ENCODE results near the gene HIF3A.

HIF3A gene

DNA sequence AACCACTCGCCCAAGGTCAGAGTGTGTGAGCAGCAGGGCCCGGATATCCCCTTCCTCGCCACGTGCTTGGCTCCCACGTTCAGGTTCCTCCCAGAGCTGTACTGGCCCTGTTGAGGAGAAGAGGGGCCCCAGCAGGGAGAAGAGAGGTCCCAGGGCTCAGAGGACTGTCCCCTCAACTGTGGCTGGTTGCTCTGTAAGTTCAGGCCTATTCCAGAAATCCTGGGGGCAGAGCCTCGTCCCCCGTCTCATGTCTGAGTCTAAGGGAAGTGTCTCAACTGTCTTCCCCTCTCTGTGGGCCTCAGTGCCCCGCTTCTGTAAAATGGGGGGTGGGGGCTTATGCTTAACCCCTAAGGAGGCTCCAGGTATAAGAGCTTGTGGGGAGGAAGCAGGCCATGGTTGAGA lies 53.9 kb downstream of the HIF3A start:
- no peaks in the 10 kb centered on the region for H3K27me3 ChIP-seq (replicated peaks; ENCODE audit: insufficient read depth, low read length)
- no peaks in the 10 kb centered on the region for H3K9me2 ChIP-seq (replicated peaks; ENCODE audit: insufficient read depth, low read length)
- peaks cover 85% of the 10 kb centered on the region for H3K79me2 ChIP-seq (ENCODE audit: low read length)
- peaks cover 36% of the 10 kb centered on the region for H3K4me1 ChIP-seq (ENCODE audit: low read length)
- peaks cover 5% of the 10 kb centered on the region for H3K36me3 ChIP-seq (replicated peaks; ENCODE audit: insufficient read depth, low read length)
- 0 out of 2 replicates have a peak, but pooled peaks cover 6% of the 10 kb centered on the region for H3F3A ChIP-seq (ENCODE audit: insufficient read depth, low read length)
- TF ChIP-seq EZH2 (optimal IDR thresholded peaks at IDR 0.05; ENCODE audit: low read depth, low read length) (no peak), EZH2phosphoT487 (IDR thresholded peaks at IDR 0.05; ENCODE audit: low read length) (no peak)
- TF ChIP-seq, protein P1, sequence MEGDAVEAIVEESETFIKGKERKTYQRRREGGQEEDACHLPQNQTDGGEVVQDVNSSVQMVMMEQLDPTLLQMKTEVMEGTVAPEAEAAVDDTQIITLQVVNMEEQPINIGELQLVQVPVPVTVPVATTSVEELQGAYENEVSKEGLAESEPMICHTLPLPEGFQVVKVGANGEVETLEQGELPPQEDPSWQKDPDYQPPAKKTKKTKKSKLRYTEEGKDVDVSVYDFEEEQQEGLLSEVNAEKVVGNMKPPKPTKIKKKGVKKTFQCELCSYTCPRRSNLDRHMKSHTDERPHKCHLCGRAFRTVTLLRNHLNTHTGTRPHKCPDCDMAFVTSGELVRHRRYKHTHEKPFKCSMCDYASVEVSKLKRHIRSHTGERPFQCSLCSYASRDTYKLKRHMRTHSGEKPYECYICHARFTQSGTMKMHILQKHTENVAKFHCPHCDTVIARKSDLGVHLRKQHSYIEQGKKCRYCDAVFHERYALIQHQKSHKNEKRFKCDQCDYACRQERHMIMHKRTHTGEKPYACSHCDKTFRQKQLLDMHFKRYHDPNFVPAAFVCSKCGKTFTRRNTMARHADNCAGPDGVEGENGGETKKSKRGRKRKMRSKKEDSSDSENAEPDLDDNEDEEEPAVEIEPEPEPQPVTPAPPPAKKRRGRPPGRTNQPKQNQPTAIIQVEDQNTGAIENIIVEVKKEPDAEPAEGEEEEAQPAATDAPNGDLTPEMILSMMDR (IDR thresholded peaks at IDR 0.05; ENCODE audit: low read length) = no peak
- H3K9ac ChIP-seq (ENCODE audit: low read length) = no peak overlapping the region
- no peak overlapping the region for H3K4me2 ChIP-seq (ENCODE audit: low read depth, low read length)
- peaks cover 6% of the 10 kb centered on the region; the same call in 1 of the 2 replicates for H4K20me1 ChIP-seq (ENCODE audit: insufficient read depth, low read length)
- H2AFZ ChIP-seq (ENCODE audit: low read length) = no peak overlapping the region
- no peaks in the 10 kb centered on the region for H3K9me3 ChIP-seq (replicated peaks; ENCODE audit: insufficient read depth, low read length)
- DNase-seq = no peak
- H3K27ac ChIP-seq (ENCODE audit: low read length) = no peak overlapping the region
- H3K4me3 ChIP-seq (ENCODE audit: low read length) = no peak overlapping the region

DNA sequence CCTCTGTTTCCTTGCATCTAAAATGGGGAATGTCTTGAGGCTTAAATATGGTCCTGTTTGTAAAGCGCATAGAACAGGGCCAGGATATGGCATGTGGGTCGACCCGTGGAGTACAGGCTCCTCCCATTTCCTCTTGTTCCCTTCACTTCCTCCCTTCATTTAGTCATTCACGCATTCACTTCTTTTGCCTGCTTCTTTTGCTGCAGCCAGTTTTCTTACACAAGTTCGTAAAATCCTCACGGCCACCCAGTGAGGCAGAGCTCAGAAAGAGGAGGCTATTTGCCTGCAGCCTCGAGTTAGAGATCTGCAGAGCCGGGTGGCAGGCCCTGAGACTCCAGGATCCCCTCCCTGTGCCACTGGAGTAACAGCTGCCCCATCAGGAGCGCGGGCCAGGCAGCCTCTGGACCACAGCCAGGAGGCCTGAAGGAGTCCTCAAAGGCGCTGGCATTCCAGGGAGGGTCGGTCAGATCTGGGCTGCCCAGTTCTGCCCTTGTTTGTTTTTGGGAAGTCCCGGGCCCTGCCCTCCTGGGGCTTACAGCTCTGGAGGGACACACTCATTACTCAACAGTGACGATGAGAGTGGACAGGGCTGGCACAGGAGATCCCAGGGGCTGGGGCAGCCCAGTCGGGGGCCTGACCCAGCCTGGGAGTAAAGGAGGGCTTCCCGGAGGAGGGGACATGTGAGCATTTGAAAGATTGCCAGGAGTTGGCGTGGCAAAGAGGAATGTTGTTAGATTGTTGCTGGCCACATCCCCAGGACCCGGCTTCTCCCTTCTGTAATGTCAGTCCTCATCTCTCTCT lies 54.6 kb downstream of the HIF3A start:
- Histone ChIP-seq H3F3A (ENCODE audit: insufficient read depth, low read length) (0 out of 2 replicates have a peak, but pooled peaks cover 6% of the 10 kb centered on the region), H3K9me2 (replicated peaks; ENCODE audit: insufficient read depth, low read length) (no peaks in the 10 kb centered on the region), H3K27ac (ENCODE audit: low read length) (no peak overlapping the region), H3K36me3 (replicated peaks; ENCODE audit: insufficient read depth, low read length) (peaks cover 5% of the 10 kb centered on the region), H4K20me1 (ENCODE audit: insufficient read depth, low read length) (peaks cover 6% of the 10 kb centered on the region; the same call in 1 of the 2 replicates), H3K79me2 (ENCODE audit: low read length) (peaks cover 92% of the 10 kb centered on the region), H2AFZ (ENCODE audit: low read length) (no peak overlapping the region), H3K4me2 (ENCODE audit: low read depth, low read length) (no peak overlapping the region), H3K27me3 (replicated peaks; ENCODE audit: insufficient read depth, low read length) (no peaks in the 10 kb centered on the region), H3K9me3 (replicated peaks; ENCODE audit: insufficient read depth, low read length) (no peaks in the 10 kb centered on the region), H3K4me1 (ENCODE audit: low read length) (peaks cover 36% of the 10 kb centered on the region), H3K9ac (ENCODE audit: low read length) (no peak overlapping the region), H3K4me3 (ENCODE audit: low read length) (no peak overlapping the region)
- TF ChIP-seq, protein P1 (IDR thresholded peaks at IDR 0.05; ENCODE audit: low read length) = no peak
- TF ChIP-seq EZH2phosphoT487 (IDR thresholded peaks at IDR 0.05; ENCODE audit: low read length) = no peak
- TF ChIP-seq EZH2 (optimal IDR thresholded peaks at IDR 0.05; ENCODE audit: low read depth, low read length) = no peak
- DNase-seq = no peak

DNA sequence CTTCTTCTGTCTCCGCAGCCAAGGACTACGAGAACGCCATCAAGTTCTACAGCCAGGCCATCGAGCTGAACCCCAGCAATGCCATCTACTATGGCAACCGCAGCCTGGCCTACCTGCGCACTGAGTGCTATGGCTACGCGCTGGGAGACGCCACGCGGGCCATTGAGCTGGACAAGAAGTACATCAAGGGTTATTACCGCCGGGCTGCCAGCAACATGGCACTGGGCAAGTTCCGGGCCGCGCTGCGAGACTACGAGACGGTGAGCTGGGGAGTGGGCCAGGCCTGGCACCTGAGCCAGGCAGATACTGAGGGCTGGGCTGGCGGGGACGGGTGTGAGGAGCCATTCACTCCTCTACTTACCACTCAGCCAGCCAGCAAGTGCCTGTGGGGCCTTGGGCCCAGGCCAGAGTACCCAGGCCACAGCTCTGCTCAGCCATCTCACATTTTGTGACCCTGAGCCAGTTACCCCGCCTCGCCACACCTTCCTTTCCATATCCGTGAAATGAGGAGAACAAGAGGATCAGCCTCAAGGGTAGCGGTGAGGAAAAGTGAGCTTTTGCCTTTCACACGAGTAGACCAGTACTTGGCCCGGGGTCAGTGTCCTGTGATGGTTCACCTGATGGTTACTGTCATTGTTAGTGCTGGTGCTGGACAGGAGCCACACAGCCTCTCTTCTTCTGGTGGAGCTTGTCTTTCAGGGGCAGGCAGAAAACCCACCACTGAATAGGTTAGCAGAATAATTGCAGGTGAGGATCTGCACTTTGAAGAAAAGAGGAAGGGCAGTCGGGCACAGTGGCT lies 57.1 kb downstream of the HIF3A start:
- TF ChIP-seq EZH2phosphoT487 (IDR thresholded peaks at IDR 0.05; ENCODE audit: low read length) (no peak), EZH2 (optimal IDR thresholded peaks at IDR 0.05; ENCODE audit: low read depth, low read length) (no peak)
- TF ChIP-seq, protein P1 (IDR thresholded peaks at IDR 0.05; ENCODE audit: low read length) = no peak
- Histone ChIP-seq H3K27me3 (replicated peaks; ENCODE audit: insufficient read depth, low read length) (no peaks in the 10 kb centered on the region), H3K4me3 (ENCODE audit: low read length) (no peak overlapping the region), H3F3A (ENCODE audit: insufficient read depth, low read length) (peaks cover 6% of the 10 kb centered on the region; the same call in 1 of the 2 replicates), H3K36me3 (replicated peaks; ENCODE audit: insufficient read depth, low read length) (peaks cover 5% of the 10 kb centered on the region), H3K4me2 (ENCODE audit: low read depth, low read length) (no peak overlapping the region), H3K79me2 (ENCODE audit: low read length) (peaks cover 96% of the 10 kb centered on the region), H2AFZ (ENCODE audit: low read length) (no peak overlapping the region), H3K9me2 (replicated peaks; ENCODE audit: insufficient read depth, low read length) (no peaks in the 10 kb centered on the region), H3K9me3 (replicated peaks; ENCODE audit: insufficient read depth, low read length) (no peaks in the 10 kb centered on the region), H3K4me1 (ENCODE audit: low read length) (peaks cover 23% of the 10 kb centered on the region), H3K9ac (ENCODE audit: low read length) (no peak overlapping the region), H3K27ac (ENCODE audit: low read length) (no peak overlapping the region), H4K20me1 (ENCODE audit: insufficient read depth, low read length) (peaks cover 17% of the 10 kb centered on the region; the same call in 1 of the 2 replicates)
- no peak for DNase-seq
